Endothelial cell of umbilical vein (primary cell): ENCODE measurements around the gene PLA2G4E.

Source experiments
- CTCF ChIP-seq, 2 donors: IDR thresholded peaks; 1 replicate in 1 of 2; 2 replicates in 1 of 2; pipeline ENCODE4 v1.5.1; 2011; ENCODE audit warnings: low read length in 2 of 2, mild to moderate bottlenecking in 2 of 2, moderate library complexity in 2 of 2, control low read depth in 1 of 2, inconsistent platforms in 1 of 2, low read depth in 1 of 2; ENCODE audit not compliant: insufficient read depth in 1 of 2; ENCODE audit errors: extremely low read depth in 1 of 2
- EZH2 ChIP-seq: IDR thresholded peaks from 2 replicates; pipeline ENCODE4 v1.6.1; 2012; ENCODE audit warnings: borderline replicate concordance, low read depth, mild to moderate bottlenecking, moderate library complexity, low read length, inconsistent platforms; ENCODE audit not compliant: severe bottlenecking
- MAX ChIP-seq: IDR thresholded peaks from 2 replicates; pipeline ENCODE4 v1.6.1; 2011; ENCODE audit not compliant: insufficient read depth, insufficient read length
- POLR2A ChIP-seq: IDR thresholded peaks from 2 replicates; pipeline ENCODE4 v1.6.1; 2012; ENCODE audit warnings: low read depth, mild to moderate bottlenecking, control low read depth, low read length

- TF ChIP-seq CTCF (IDR thresholded peaks at IDR 0.05; ENCODE audit: extremely low read depth in 1 of 2, insufficient read depth in 1 of 2, low read depth in 1 of 2, low read length in 2 of 2): no peak
- TF ChIP-seq MAX: no peak
- TF ChIP-seq POLR2A: no peak
- no peak for TF ChIP-seq EZH2
These were observed 86.0 kb downstream of the PLA2G4E start for GRCh38 chr15:41934843-41935242.
